Smooth muscle cell of bladder (primary cell): ENCODE data around the gene DGKB. TPM values are rescaled to one million over a fixed set of nuclear protein-coding genes. Genes with fewer than 3 reads are reported as not detected.

ENCODE experiments used
- total RNA-seq: library from RNA; depleted of rRNA; stranded (reverse); fragments of >200 nt; gene quantifications from 2 replicates; pipeline ENCODE4 v1.2.3, GENCODE V29; 2014

DGKB gene
- total RNA-seq, result 0.14 and 1.2 TPM in 2 replicates

GRCh38 chr7:14902589-14903067 lies at the start of gene DGKB:
DGKB (minus strand) TSS chr7:14902751.

